Heart left ventricle (tissue), 13 donors: Measurements from ENCODE around the gene ADGRA1.

Source experiments
- POLR2A ChIP-seq, 2 donors: fragments of 450-650 bp; IDR thresholded peaks; one replicate each; pipeline ENCODE4 v1.6.1; 2017; ENCODE audit warnings: antibody characterized with exemption in 2 of 2, mild to moderate bottlenecking in 2 of 2, moderate library complexity in 2 of 2
- TF ChIP-seq, protein P1 (sequence below), 12 donors: fragments of 200-600 bp; sonication (generic) in 4 of 12; IDR thresholded peaks; one replicate each; pipeline versions ENCODE4 v1.5.0 to v1.8.0; 2018 to 2022; ENCODE audit warnings: antibody characterized with exemption in 12 of 12, mild to moderate bottlenecking in 5 of 12
- donor health status: ischemic (EF 13 %, LVEDD 7.1; RV severe dilation, severe dysfunction).
- donor health status: DM: no; HTN: yes; CAD: no.
- donor health status: DM: no; HTN: no; CAD: no.
- donor health status: ischemic (EF 25% LVEDD 6.9; RV normal size, moderate dysfunction).
- donor health status: ischemic (EF 25% LVEDD 5.7; RV mildly dilated, moderate dysfunction).
- donor health status: ischemic (EF 35%, LVEDD 5.7; RV mildly dilated, moderate dysfunction).
- donor health status: nonischemic (EF 11% LVEDD 7.7; RV severe dilation, severe dysfunction).
- donor health status: DM: yes; HTN: yes; CAD: no.
- donor health status: PGD.
- donor health status: ischemic (EF 29% LVEDD 5.4; RV normal size, mild dysfunction).
- donor health status: nonischemic (EF 23%, LVEDD 6.1; RV moderate dilation, normal function).

DNA sequence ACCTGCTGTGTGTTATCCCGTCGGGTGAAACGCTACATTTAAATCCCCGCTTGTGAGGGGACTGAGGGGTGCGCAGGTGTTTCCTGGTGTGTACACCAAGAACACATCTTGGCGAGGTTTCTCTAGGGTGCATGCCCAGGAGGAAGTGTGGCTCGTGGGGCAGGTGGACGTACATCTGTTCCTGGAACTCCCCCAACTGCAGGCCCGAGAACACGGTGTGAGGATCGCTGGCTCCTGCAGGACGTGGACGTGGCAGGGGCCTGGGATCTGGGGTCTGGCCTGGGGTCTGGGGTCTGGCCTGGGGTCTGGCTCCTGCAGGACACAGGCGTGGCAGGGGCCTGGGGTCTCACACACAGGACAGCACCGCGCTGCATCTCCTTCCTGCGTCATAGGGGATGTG, 82.4 kb downstream of the ADGRA1 start:
- TF ChIP-seq POLR2A (IDR thresholded peaks at IDR 0.05), result no peak
- TF ChIP-seq, protein P1, sequence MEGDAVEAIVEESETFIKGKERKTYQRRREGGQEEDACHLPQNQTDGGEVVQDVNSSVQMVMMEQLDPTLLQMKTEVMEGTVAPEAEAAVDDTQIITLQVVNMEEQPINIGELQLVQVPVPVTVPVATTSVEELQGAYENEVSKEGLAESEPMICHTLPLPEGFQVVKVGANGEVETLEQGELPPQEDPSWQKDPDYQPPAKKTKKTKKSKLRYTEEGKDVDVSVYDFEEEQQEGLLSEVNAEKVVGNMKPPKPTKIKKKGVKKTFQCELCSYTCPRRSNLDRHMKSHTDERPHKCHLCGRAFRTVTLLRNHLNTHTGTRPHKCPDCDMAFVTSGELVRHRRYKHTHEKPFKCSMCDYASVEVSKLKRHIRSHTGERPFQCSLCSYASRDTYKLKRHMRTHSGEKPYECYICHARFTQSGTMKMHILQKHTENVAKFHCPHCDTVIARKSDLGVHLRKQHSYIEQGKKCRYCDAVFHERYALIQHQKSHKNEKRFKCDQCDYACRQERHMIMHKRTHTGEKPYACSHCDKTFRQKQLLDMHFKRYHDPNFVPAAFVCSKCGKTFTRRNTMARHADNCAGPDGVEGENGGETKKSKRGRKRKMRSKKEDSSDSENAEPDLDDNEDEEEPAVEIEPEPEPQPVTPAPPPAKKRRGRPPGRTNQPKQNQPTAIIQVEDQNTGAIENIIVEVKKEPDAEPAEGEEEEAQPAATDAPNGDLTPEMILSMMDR (IDR thresholded peaks at IDR 0.05), result no peak
